WERI-Rb-1 (cell line): ENCODE results near the gene ASB16.

Experiments
- DNase-seq: peaks from one replicate; pipeline ENCODE4 v3.0.0-alpha.2; 2020
- H3K27ac ChIP-seq: fragments of 250-450 bp; sonication (Bioruptor Pico); 2 replicates; pipeline ENCODE4 v1.5.1; 2020; ENCODE audit warnings: mild to moderate bottlenecking, moderate library complexity
- H3K27me3 ChIP-seq: fragments of 250-450 bp; sonication (Bioruptor Pico); 2 replicates; pipeline ENCODE4 v1.5.1; 2021; ENCODE audit warnings: mild to moderate bottlenecking, low read depth, moderate library complexity; ENCODE audit not compliant: insufficient read depth, severe bottlenecking
- H3K36me3 ChIP-seq: fragments of 250-450 bp; sonication (Bioruptor Pico); 2 replicates; pipeline ENCODE4 v1.5.1; 2020; ENCODE audit warnings: mild to moderate bottlenecking, moderate library complexity
- H3K4me3 ChIP-seq: 2 replicates; pipeline ENCODE4 v1.5.1; 2011; ENCODE audit warnings: low read depth, mild to moderate bottlenecking, control low read depth, low read length
- H3K9me3 ChIP-seq: fragments of 250-450 bp; sonication (Bioruptor Pico); 2 replicates; pipeline ENCODE4 v1.5.1; 2021; ENCODE audit warnings: mild to moderate bottlenecking, moderate library complexity; ENCODE audit not compliant: severe bottlenecking
- CTCF ChIP-seq: IDR thresholded peaks from 2 replicates; pipeline ENCODE4 v1.5.1; 2011; ENCODE audit warnings: low read depth, mild to moderate bottlenecking, control low read depth, inconsistent platforms, low read length

ASB16 gene

GRCh38 chr17:44221862-44222111, 51.3 kb downstream of the ASB16 start:
- DNase-seq = peak; percentile 57
- Histone ChIP-seq H3K36me3 (peaks cover 22% of the 10 kb centered on the region), H3K4me3 (peak overlapping the region; percentile 68), H3K27ac (peak overlapping the region; percentile 99), H3K9me3 (no peaks in the 10 kb centered on the region), H3K27me3 (no peaks in the 10 kb centered on the region)
- TF ChIP-seq CTCF = no peak

GRCh38 chr17:44222112-44222869, 51.8 kb downstream of the ASB16 start:
- peak overlapping the region; percentile 99 for H3K27ac ChIP-seq
- TF ChIP-seq CTCF = peak; percentile 36
- H3K4me3 ChIP-seq = peak overlapping the region; percentile 68
- no peaks in the 10 kb centered on the region for H3K9me3 ChIP-seq
- no peaks in the 10 kb centered on the region for H3K27me3 ChIP-seq
- DNase-seq = peak; percentile 83
- H3K36me3 ChIP-seq = peaks cover 17% of the 10 kb centered on the region

GRCh38 chr17:44223541-44224071, 53.1 kb downstream of the ASB16 start:
- no peak for TF ChIP-seq CTCF
- Histone ChIP-seq H3K9me3 (no peaks in the 10 kb centered on the region), H3K4me3 (no peak overlapping the region), H3K27me3 (no peaks in the 10 kb centered on the region), H3K36me3 (peaks cover 9% of the 10 kb centered on the region), H3K27ac (no peak overlapping the region)
- no peak for DNase-seq
